ENCODE results near the gene PTPN1. TPM values are rescaled to one million over a fixed set of nuclear protein-coding genes. Genes with fewer than 3 reads are reported as not detected.

PTPN1 gene
- total and polyA plus RNA-seq, 8 donors: 10.8 to 26.8 (median 16.8) TPM

- Histone ChIP-seq H3K27ac (peak overlapping the region in 1 of 5 donors; percentile 75), H3K4me3 (no peak overlapping the region), H3K9me3 (no peaks in the 10 kb centered on the region), H3K4me1 (peaks cover 6 to 37% (median 18%) of the 10 kb centered on the region in 4 donors), H3K36me3 (peaks cover 47 to 95% (median 93%) of the 10 kb centered on the region in 4 donors), H3K27me3 (no peaks in the 10 kb centered on the region)
- WGBS, 5 donors: 81 to 85% (median 85%) methylated on average over 4 to 5 of the region's 5 CpGs
- intact Hi-C loops (cut with DNase I; ENCODE audit: low total_unique reads): loop anchor here (5.0 to 10.0 kb wide), 2 partner anchors 74 to 391 kb away; no protein-coding TSS in a partner anchor
- TF ChIP-seq CTCF (IDR thresholded peaks at IDR 0.05): no peak
- TF ChIP-seq POLR2AphosphoS5 (IDR thresholded peaks at IDR 0.05): no peak
- no peak for TF ChIP-seq EP300 (IDR thresholded peaks at IDR 0.05)
- no peak for TF ChIP-seq POLR2A (IDR thresholded peaks at IDR 0.05)
- DNase-seq: no peak
These were observed 68.6 kb downstream of the PTPN1 start for GRCh38 chr20:50578778-50579165.

- H3K27me3 ChIP-seq: no peaks in the 10 kb centered on the region
- intact Hi-C loops (cut with DNase I; ENCODE audit: low total_unique reads): loop anchor here (5.0 to 10.0 kb wide), 2 partner anchors 75 to 392 kb away; no protein-coding TSS in a partner anchor
- peak overlapping the region in 1 of 5 donors; percentile 75 for H3K27ac ChIP-seq
- DNase-seq: no peak
- H3K4me3 ChIP-seq: no peak overlapping the region
- peaks cover 48 to 95% (median 93%) of the 10 kb centered on the region in 4 donors for H3K36me3 ChIP-seq
- H3K4me1 ChIP-seq: peaks cover 6 to 37% (median 18%) of the 10 kb centered on the region in 4 donors
- no peaks in the 10 kb centered on the region for H3K9me3 ChIP-seq
- no peak for TF ChIP-seq CTCF (IDR thresholded peaks at IDR 0.05)
- 84 to 88% (median 87%) methylated on average over 10 of the region's 10 CpGs for WGBS, 5 donors
These were observed 69.3 kb downstream of the PTPN1 start for GRCh38 chr20:50579511-50579910.

- intact Hi-C loops (cut with DNase I; ENCODE audit: low total_unique reads): no loop called here
- Histone ChIP-seq H3K27ac (no peak overlapping the region), H3K9me3 (no peaks in the 10 kb centered on the region), H3K36me3 (peaks cover 42 to 95% (median 93%) of the 10 kb centered on the region in 4 donors), H3K27me3 (no peaks in the 10 kb centered on the region), H3K4me1 (peaks cover 6 to 34% (median 17%) of the 10 kb centered on the region in 4 donors), H3K4me3 (no peak overlapping the region)
- TF ChIP-seq CTCF (IDR thresholded peaks at IDR 0.05) (peak in 5 of 7 experiments; percentile 70 to 86 (median 78)), POLR2AphosphoS5 (IDR thresholded peaks at IDR 0.05) (peak in 1 of 3 donors; percentile 45), EP300 (IDR thresholded peaks at IDR 0.05) (no peak), POLR2A (IDR thresholded peaks at IDR 0.05) (no peak)
- WGBS, 5 donors: 52 to 56% (median 54%) methylated on average over 13 to 17 of the region's 17 CpGs
- peak; percentile 64 to 79 for DNase-seq
These were observed 70.0 kb downstream of the PTPN1 start for GRCh38 chr20:50580016-50580747.

- no peak for DNase-seq
- TF ChIP-seq EP300 (IDR thresholded peaks at IDR 0.05) (no peak), POLR2AphosphoS5 (IDR thresholded peaks at IDR 0.05) (no peak), CTCF (IDR thresholded peaks at IDR 0.05) (no peak), POLR2A (IDR thresholded peaks at IDR 0.05) (no peak)
- Histone ChIP-seq H3K36me3 (peaks cover 42 to 97% (median 94%) of the 10 kb centered on the region in 4 donors), H3K4me1 (peaks cover 1 to 26% (median 12%) of the 10 kb centered on the region in 4 donors), H3K27ac (no peak overlapping the region), H3K4me3 (no peak overlapping the region), H3K9me3 (no peaks in the 10 kb centered on the region), H3K27me3 (no peaks in the 10 kb centered on the region)
- WGBS, 5 donors: 90 to 94% (median 92%) methylated on average over 21 of the region's 21 CpGs
- intact Hi-C loops (cut with DNase I; ENCODE audit: low total_unique reads): no loop called here
These were observed 70.8 kb downstream of the PTPN1 start for GRCh38 chr20:50580842-50581544.

Data from stomach (tissue), 9 donors.